WTC11 (cell line): Measurements from ENCODE around the gene SLC41A3. TPM values are rescaled to one million over a fixed set of nuclear protein-coding genes. Genes with fewer than 3 reads are reported as not detected.

Experiments used
- ATAC-seq: fragments of 200-7000 bp; cut with Tn5 transposase; 2 replicates; pipeline ENCODE4 v1.10.0; 2021; ENCODE audit warnings: mild to moderate bottlenecking, moderate library complexity
- CTCF ChIA-PET: fragments of 300-600 bp; sonication (Branson Sonifier 250); formaldehyde crosslinking; loops from one replicate; lab custom pipeline; 2021; ENCODE audit warnings: antibody characterized with exemption; lab: Charles Lee
- POLR2A ChIA-PET: fragments of 350-600 bp; sonication (Branson Sonifier 250); formaldehyde crosslinking; loops from one replicate; lab custom pipeline; 2021; ENCODE audit warnings: antibody characterized with exemption; lab: Charles Lee
- DNase-seq: peaks from one replicate; pipeline ENCODE4 v3.0.0; 2021; ENCODE audit warnings: low spot score
- H3K27ac Mint-ChIP-seq: 2 replicates; pipeline ENCODE4 v1.8.0; 2021; ENCODE audit warnings: mixed read lengths
- H3K27me3 Mint-ChIP-seq: 2 replicates; pipeline ENCODE4 v1.8.0; 2021; ENCODE audit warnings: low read depth, mild to moderate bottlenecking, moderate library complexity, mixed read lengths
- H3K36me3 Mint-ChIP-seq: 2 replicates; pipeline ENCODE4 v1.8.0; 2021; ENCODE audit warnings: mixed read lengths
- H3K4me1 Mint-ChIP-seq: 2 replicates; pipeline ENCODE4 v1.8.0; 2022; ENCODE audit warnings: mixed read lengths
- H3K4me3 Mint-ChIP-seq: 2 replicates; pipeline ENCODE4 v1.8.0; 2021; ENCODE audit warnings: mild to moderate bottlenecking, moderate library complexity, mixed read lengths
- H3K9me3 Mint-ChIP-seq: 2 replicates; pipeline ENCODE4 v1.8.0; 2021; ENCODE audit warnings: mixed read lengths
- HMGA2 ChIP-seq: fragments of 250-450 bp; sonication (Bioruptor Pico); IDR thresholded peaks from 2 replicates; pipeline ENCODE4 v1.4.0; 2021; ENCODE audit warnings: mild to moderate bottlenecking, moderate library complexity
- MYBL2 ChIP-seq: sonication (generic); formaldehyde crosslinking; IDR thresholded peaks from 2 replicates; pipeline ENCODE4 v1.8.1; 2023; ENCODE audit warnings: mild to moderate bottlenecking, moderate library complexity, missing genetic modification reagents
- NR3C1 ChIP-seq: sonication (generic); formaldehyde crosslinking; conservative IDR thresholded peaks from 2 replicates; pipeline ENCODE4 v1.8.1; 2023; ENCODE audit warnings: low read depth, mild to moderate bottlenecking, missing genetic modification reagents
- total RNA-seq: library from RNA; stranded (reverse); gene quantifications from 3 replicates; pipeline ENCODE4 v1.2.3, GENCODE V29; 2021
- TF ChIP-seq, protein P1 (sequence below): sonication (generic); formaldehyde crosslinking; IDR thresholded peaks from 2 replicates; pipeline ENCODE4 v1.8.0; 2022; ENCODE audit warnings: mild to moderate bottlenecking, missing genetic modification reagents
- TF ChIP-seq, protein P2 (sequence below): sonication (generic); formaldehyde crosslinking; conservative IDR thresholded peaks from 2 replicates; pipeline ENCODE4 v1.8.1; 2023; ENCODE audit warnings: mild to moderate bottlenecking, low read depth, missing genetic modification reagents, moderate library complexity
- TF ChIP-seq, protein P3 (sequence below): sonication (generic); formaldehyde crosslinking; IDR thresholded peaks from 2 replicates; pipeline ENCODE4 v1.8.1; 2022; ENCODE audit warnings: low read depth, missing genetic modification reagents, borderline replicate concordance
- TF ChIP-seq, protein P4 (sequence below): sonication (generic); formaldehyde crosslinking; IDR thresholded peaks from 2 replicates; pipeline ENCODE4 v1.8.0; 2023; ENCODE audit warnings: mild to moderate bottlenecking, missing genetic modification reagents
- TF ChIP-seq, protein P5 (sequence below): sonication (generic); formaldehyde crosslinking; IDR thresholded peaks from 2 replicates; pipeline ENCODE4 v1.8.1; 2022; ENCODE audit warnings: missing genetic modification reagents, borderline replicate concordance
- TF ChIP-seq, protein P6 (sequence below): sonication (generic); formaldehyde crosslinking; IDR thresholded peaks from 2 replicates; pipeline ENCODE4 v1.8.0; 2023; ENCODE audit warnings: missing genetic modification reagents
- TF ChIP-seq, protein P7 (sequence below): sonication (generic); formaldehyde crosslinking; IDR thresholded peaks from 2 replicates; pipeline ENCODE4 v1.8.1; 2023; ENCODE audit warnings: mild to moderate bottlenecking, missing genetic modification reagents, borderline replicate concordance
- TF ChIP-seq, protein P8 (sequence below): fragments of 250-450 bp; sonication (Bioruptor Pico); IDR thresholded peaks from 2 replicates; pipeline ENCODE4 v1.9.0; 2021; ENCODE audit warnings: mild to moderate bottlenecking

The SLC41A3 gene
- total RNA-seq, 1 experiment from 2014 or later: 28.4 TPM

DNA sequence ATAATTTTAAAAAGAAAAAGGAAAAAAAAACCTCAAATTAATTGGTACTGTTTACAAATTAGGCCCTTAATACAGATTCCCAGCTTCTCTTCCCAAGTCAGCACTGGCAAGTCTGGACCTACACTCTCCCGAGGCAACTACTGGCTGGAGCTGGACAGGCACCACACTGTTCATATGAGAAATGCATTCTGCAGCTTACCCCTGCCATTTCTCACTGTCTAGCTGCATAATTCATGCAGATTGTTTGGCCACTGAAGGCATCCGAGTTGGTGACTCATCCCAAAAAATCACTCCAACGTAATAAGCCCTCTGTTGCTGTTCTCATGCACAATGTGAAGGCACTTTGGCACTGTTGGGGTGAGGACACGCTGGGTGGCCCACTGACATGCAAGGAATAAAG lies 69.7 kb downstream of the SLC41A3 start (continued):
- TF ChIP-seq, protein P1, sequence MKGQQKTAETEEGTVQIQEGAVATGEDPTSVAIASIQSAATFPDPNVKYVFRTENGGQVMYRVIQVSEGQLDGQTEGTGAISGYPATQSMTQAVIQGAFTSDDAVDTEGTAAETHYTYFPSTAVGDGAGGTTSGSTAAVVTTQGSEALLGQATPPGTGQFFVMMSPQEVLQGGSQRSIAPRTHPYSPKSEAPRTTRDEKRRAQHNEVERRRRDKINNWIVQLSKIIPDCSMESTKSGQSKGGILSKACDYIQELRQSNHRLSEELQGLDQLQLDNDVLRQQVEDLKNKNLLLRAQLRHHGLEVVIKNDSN: no peak
- TF ChIP-seq, protein P2, sequence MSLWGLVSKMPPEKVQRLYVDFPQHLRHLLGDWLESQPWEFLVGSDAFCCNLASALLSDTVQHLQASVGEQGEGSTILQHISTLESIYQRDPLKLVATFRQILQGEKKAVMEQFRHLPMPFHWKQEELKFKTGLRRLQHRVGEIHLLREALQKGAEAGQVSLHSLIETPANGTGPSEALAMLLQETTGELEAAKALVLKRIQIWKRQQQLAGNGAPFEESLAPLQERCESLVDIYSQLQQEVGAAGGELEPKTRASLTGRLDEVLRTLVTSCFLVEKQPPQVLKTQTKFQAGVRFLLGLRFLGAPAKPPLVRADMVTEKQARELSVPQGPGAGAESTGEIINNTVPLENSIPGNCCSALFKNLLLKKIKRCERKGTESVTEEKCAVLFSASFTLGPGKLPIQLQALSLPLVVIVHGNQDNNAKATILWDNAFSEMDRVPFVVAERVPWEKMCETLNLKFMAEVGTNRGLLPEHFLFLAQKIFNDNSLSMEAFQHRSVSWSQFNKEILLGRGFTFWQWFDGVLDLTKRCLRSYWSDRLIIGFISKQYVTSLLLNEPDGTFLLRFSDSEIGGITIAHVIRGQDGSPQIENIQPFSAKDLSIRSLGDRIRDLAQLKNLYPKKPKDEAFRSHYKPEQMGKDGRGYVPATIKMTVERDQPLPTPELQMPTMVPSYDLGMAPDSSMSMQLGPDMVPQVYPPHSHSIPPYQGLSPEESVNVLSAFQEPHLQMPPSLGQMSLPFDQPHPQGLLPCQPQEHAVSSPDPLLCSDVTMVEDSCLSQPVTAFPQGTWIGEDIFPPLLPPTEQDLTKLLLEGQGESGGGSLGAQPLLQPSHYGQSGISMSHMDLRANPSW (CRISPR knock-in tag): no peak
- TF ChIP-seq HMGA2 (CRISPR knock-in tag): no peak
- TF ChIP-seq NR3C1: no peak
- TF ChIP-seq, protein P3, sequence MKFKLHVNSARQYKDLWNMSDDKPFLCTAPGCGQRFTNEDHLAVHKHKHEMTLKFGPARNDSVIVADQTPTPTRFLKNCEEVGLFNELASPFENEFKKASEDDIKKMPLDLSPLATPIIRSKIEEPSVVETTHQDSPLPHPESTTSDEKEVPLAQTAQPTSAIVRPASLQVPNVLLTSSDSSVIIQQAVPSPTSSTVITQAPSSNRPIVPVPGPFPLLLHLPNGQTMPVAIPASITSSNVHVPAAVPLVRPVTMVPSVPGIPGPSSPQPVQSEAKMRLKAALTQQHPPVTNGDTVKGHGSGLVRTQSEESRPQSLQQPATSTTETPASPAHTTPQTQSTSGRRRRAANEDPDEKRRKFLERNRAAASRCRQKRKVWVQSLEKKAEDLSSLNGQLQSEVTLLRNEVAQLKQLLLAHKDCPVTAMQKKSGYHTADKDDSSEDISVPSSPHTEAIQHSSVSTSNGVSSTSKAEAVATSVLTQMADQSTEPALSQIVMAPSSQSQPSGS (CRISPR knock-in tag): no peak

DNA sequence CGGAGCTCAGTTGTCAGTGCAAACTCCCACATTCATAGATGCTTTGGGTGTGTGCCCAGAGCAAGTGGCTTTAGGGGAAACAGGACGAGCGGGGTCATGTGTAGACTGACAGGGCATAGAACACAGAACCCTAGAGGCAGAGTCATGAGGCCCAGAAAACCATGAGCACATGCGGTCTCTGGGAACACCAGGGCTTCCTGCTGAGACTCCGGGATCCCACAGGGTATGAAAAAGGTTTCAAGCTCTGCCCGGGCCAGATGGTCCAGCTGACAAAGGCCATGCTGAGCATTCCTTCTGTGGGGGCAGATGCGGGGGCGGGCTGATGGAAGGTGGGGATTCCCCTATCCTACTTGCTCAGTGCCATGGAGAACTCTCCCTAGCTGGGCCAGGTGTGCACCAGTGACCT lies 70.2 kb downstream of the SLC41A3 start:
- DNase-seq: no peak
- Mint-ChIP-seq H3K9me3 (peaks cover 3% of the 10 kb centered on the region; the same call in 1 of the 2 replicates), H3K27me3 (peaks cover 41% of the 10 kb centered on the region), H3K36me3 (0 out of 2 replicates have a peak, but pooled peaks cover 6% of the 10 kb centered on the region), H3K4me1 (peaks cover 10% of the 10 kb centered on the region), H3K4me3 (no peak overlapping the region), H3K27ac (peak overlapping the region; percentile 49; the same call in 1 of the 2 replicates)
- ChIA-PET CTCF (no interaction called here), POLR2A (no interaction called here)
- ATAC-seq: peak; percentile 34; the same call in 1 of the 2 replicates
- TF ChIP-seq, protein P4, sequence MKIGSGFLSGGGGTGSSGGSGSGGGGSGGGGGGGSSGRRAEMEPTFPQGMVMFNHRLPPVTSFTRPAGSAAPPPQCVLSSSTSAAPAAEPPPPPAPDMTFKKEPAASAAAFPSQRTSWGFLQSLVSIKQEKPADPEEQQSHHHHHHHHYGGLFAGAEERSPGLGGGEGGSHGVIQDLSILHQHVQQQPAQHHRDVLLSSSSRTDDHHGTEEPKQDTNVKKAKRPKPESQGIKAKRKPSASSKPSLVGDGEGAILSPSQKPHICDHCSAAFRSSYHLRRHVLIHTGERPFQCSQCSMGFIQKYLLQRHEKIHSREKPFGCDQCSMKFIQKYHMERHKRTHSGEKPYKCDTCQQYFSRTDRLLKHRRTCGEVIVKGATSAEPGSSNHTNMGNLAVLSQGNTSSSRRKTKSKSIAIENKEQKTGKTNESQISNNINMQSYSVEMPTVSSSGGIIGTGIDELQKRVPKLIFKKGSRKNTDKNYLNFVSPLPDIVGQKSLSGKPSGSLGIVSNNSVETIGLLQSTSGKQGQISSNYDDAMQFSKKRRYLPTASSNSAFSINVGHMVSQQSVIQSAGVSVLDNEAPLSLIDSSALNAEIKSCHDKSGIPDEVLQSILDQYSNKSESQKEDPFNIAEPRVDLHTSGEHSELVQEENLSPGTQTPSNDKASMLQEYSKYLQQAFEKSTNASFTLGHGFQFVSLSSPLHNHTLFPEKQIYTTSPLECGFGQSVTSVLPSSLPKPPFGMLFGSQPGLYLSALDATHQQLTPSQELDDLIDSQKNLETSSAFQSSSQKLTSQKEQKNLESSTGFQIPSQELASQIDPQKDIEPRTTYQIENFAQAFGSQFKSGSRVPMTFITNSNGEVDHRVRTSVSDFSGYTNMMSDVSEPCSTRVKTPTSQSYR (CRISPR knock-in tag): no peak
- TF ChIP-seq, protein P5, sequence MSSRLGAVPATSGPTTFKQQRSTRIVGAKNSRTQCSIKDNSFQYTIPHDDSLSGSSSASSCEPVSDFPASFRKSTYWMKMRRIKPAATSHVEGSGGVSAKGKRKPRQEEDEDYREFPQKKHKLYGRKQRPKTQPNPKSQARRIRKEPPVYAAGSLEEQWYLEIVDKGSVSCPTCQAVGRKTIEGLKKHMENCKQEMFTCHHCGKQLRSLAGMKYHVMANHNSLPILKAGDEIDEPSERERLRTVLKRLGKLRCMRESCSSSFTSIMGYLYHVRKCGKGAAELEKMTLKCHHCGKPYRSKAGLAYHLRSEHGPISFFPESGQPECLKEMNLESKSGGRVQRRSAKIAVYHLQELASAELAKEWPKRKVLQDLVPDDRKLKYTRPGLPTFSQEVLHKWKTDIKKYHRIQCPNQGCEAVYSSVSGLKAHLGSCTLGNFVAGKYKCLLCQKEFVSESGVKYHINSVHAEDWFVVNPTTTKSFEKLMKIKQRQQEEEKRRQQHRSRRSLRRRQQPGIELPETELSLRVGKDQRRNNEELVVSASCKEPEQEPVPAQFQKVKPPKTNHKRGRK (CRISPR knock-in tag): no peak
- TF ChIP-seq, protein P6, sequence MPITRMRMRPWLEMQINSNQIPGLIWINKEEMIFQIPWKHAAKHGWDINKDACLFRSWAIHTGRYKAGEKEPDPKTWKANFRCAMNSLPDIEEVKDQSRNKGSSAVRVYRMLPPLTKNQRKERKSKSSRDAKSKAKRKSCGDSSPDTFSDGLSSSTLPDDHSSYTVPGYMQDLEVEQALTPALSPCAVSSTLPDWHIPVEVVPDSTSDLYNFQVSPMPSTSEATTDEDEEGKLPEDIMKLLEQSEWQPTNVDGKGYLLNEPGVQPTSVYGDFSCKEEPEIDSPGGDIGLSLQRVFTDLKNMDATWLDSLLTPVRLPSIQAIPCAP: no peak
- TF ChIP-seq MYBL2: no peak
- TF ChIP-seq, protein P7, sequence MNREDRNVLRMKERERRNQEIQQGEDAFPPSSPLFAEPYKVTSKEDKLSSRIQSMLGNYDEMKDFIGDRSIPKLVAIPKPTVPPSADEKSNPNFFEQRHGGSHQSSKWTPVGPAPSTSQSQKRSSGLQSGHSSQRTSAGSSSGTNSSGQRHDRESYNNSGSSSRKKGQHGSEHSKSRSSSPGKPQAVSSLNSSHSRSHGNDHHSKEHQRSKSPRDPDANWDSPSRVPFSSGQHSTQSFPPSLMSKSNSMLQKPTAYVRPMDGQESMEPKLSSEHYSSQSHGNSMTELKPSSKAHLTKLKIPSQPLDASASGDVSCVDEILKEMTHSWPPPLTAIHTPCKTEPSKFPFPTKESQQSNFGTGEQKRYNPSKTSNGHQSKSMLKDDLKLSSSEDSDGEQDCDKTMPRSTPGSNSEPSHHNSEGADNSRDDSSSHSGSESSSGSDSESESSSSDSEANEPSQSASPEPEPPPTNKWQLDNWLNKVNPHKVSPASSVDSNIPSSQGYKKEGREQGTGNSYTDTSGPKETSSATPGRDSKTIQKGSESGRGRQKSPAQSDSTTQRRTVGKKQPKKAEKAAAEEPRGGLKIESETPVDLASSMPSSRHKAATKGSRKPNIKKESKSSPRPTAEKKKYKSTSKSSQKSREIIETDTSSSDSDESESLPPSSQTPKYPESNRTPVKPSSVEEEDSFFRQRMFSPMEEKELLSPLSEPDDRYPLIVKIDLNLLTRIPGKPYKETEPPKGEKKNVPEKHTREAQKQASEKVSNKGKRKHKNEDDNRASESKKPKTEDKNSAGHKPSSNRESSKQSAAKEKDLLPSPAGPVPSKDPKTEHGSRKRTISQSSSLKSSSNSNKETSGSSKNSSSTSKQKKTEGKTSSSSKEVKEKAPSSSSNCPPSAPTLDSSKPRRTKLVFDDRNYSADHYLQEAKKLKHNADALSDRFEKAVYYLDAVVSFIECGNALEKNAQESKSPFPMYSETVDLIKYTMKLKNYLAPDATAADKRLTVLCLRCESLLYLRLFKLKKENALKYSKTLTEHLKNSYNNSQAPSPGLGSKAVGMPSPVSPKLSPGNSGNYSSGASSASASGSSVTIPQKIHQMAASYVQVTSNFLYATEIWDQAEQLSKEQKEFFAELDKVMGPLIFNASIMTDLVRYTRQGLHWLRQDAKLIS (CRISPR knock-in tag): no peak
- no peak for TF ChIP-seq HMGA2 (CRISPR knock-in tag)
- TF ChIP-seq, protein P8, sequence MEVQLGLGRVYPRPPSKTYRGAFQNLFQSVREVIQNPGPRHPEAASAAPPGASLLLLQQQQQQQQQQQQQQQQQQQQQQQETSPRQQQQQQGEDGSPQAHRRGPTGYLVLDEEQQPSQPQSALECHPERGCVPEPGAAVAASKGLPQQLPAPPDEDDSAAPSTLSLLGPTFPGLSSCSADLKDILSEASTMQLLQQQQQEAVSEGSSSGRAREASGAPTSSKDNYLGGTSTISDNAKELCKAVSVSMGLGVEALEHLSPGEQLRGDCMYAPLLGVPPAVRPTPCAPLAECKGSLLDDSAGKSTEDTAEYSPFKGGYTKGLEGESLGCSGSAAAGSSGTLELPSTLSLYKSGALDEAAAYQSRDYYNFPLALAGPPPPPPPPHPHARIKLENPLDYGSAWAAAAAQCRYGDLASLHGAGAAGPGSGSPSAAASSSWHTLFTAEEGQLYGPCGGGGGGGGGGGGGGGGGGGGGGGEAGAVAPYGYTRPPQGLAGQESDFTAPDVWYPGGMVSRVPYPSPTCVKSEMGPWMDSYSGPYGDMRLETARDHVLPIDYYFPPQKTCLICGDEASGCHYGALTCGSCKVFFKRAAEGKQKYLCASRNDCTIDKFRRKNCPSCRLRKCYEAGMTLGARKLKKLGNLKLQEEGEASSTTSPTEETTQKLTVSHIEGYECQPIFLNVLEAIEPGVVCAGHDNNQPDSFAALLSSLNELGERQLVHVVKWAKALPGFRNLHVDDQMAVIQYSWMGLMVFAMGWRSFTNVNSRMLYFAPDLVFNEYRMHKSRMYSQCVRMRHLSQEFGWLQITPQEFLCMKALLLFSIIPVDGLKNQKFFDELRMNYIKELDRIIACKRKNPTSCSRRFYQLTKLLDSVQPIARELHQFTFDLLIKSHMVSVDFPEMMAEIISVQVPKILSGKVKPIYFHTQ (CRISPR knock-in tag): no peak
